NCI-H2196 treated with DMSO at 0.1 percent for 48 hours (cell line): Measurements from ENCODE around the gene MICA.
"Not testable (repeated sequence)": the region's sequence is repeated elsewhere in the genome, so short reads cannot be mapped to it uniquely, and the experiment has no call there.

Experiments
- DNase-seq: peaks from one replicate; lab custom pipeline; 2025; ENCODE audit not compliant: unreplicated experiment; lab: John Stamatoyannopoulos, UW

Gene MICA

DNA sequence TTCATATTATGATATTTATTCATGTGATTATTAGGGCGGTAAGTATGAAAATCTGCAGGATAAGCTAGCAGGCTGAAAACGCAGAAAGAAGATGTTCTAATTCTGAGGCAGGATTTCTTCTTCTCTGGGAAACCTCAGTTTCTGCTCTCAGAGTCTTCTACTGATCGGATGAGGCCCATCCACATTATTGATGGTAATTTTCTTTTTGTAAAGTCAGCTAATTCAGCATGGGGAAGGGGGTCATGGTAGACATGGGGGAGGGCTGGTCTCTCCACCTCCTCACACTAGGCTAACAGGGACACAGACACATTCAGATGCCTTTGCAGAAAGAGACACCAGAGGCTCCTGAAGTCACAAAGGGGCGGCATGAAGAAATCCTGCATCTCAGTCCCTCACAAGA, 21.7 kb upstream of the MICA start:
- DNase-seq, result no peak

DNA sequence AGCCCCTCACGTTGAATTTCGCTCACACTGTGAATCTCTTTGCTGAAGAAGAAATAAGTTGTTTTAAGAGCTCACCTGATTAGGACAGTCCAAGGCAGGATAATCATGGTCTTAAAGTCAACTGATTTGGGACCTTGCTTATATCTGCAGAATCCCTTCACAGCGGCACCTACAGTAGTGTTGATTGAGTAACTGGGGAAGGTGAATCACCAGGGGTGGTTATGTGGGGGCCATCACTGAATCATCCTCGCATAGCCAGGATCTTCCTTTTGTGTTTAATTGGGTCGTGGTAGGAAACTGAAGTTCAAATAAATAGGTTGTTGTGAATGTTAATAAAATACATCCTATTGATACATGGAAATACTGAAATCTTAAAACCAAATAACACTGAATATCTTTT, 20.2 kb upstream of the MICA start:
- no peak for DNase-seq

DNA sequence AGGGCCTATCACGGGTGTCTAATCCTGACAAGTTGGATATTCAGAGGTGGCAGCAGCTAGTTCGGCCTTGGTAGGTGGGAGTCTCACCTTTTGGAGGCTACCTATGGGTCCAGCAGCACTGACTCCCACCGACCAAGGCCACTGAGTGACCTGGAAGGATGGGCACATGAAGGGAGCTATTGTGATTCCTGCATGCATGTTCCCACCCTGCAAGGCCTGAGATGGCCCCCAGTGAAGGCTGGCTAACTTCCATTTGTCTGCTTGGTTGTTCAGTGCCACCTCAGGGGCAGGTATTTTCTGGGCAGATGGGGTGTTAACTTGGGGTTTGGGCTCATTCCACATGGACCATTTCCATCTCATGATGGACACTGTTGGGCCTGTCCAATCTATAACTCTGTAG, 18.4 kb upstream of the MICA start:
- DNase-seq, result no peak

DNA sequence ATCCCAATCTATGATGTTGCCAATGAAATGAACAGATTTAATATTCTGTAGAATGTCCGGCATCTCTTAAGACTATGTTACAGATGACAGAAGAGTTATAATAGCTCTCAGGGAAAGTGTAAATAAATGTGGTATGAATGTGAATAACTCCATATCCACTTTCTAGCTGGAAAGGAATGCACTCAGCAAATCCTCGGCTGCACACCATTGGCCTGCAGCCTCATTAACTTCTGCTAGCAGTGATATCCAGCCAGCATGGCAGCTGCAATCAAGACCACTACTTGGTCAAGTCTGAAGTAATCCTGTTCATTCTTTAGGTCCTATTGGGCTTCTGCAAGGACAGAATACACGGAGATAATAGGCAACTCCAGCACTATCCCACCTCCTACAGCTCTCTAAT, 17.3 kb upstream of the MICA start:
- DNase-seq, result no peak

DNA sequence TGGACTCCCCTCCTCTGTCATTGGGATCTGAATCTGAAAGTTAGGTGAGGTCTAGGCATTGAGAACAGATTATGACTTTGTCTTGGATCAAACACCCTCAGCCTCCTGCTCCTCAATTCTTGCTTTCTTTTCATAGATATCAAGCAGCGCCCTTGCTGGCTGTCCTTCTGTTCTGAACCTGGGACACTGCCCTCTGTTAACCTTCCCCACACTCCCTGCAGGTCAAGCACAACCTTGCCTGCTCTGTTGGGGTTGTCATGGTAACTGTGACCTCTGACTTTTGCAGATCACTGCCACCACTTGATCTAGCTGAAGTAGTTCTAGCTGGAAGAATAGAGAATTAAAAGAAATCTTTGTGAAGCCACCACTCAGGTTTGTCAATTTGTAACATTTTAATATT, 16.4 kb upstream of the MICA start:
- DNase-seq, result no peak

DNA sequence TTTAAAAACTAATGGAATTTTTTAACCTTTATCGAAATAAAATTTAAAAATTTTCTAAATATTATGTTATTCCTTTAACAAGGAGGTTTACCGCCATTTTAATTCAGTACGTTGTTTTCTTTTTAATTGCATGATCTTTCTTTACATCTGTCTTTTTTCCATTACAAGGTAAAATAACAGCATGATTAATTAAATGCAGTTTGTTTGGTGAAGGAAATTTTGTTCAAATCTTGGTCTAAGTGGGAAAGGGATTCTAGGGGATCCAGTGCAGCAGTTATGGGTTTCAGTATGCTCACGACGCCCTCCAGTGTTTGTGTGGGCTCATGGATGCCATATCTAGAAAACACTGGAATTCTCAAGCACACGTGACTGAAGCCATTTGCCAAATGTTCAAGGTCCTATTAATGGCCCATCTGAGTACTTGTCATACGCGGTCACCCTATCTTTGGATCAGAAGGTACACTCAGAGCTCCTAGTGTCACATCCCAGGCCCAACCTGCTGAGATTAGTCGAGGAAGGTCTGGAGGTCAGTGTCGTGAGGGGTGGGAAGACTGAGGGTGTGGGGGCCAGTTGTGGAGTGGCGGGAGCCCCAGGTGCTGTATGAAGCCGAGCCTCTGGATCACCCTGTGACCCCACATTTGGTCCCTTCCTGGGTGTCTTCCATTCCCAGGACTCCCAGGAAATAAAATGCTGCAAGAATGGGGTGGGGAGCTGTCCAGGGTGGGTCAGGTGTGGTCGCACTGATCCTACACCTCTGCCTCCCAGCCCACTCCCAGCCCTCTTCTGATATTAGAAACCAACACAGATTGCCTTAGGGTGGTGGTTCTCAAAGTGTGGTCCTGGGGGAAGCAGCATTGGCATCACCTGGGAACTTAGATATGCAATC, 14.2 kb upstream of the MICA start:
- DNase-seq, result not testable (repeated sequence)

DNA sequence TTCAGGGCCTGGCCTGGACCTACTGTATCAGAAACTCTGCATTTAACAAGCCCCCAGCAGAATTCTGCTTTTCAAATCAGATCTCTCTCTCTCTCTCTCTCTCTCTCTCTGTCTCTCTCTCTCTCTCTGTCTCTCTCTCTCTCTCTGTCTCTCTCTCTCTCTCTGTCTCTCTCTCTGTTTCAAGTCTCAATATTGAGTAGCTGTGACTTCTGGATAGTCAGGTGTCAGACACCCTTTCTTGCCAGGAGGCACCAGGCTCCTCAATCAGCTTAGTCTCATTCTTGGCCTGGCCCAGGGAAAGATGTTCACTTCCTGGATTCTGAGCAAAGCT, 13.6 kb upstream of the MICA start:
- not testable (repeated sequence) for DNase-seq

DNA sequence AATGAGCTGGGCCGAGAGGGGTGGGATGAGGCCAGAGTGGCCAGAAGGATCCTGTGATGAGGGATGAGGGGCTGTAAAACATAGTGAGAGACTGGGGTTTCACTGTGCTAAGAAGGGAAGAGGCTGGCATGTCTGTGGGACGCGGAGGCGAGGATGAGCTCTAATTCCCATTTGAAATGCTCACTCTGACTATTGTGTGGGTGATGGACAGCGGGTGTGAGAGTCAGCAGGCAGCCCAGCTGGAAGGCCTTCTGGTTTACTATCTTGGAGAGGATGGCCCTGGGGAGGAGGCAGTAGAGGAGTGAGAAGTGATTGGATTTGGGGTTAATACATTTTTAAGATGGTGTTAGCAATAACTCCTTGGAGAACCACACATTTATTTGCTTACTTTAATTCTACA, 9.5 kb upstream of the MICA start:
- no peak for DNase-seq

DNA sequence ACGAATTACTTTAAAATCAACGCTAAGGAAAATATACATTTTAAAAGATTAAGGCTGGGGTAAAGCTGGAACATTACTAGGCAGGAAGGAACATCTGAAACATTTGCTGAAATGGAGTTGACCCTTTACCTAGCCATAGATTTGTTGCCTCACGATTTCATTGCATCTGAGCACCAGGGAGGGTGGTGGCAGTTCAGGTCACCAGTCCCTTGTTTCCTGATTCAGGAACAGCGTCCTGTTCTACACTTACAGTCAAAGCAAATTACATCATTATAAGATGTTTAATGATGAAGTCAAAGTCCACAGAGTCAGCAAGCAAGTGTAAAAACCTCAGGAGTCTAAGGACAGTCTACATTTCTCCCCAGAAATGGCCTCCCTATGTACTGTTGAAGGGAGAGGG, 9.0 kb upstream of the MICA start:
- no peak for DNase-seq

DNA sequence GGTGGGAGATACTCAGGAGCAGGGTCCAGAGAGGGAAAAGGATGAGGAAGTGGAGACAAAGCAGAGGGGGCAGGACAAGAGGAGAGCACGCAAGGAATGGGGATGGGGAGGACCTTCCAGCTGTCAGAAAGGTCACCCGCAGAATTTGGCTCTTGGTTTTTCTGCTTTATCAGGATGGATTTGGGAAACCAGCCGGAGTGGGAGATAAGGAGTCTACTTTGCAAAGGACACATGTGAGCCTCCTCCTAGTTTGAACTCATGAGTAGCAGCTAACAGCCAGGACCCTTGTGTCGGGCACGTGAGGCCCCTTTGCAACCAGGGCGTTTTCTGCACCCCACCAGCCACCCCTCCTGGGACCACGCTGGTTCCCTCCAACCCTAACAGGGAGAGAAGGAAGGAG, 7.6 kb upstream of the MICA start:
- DNase-seq, result no peak

DNA sequence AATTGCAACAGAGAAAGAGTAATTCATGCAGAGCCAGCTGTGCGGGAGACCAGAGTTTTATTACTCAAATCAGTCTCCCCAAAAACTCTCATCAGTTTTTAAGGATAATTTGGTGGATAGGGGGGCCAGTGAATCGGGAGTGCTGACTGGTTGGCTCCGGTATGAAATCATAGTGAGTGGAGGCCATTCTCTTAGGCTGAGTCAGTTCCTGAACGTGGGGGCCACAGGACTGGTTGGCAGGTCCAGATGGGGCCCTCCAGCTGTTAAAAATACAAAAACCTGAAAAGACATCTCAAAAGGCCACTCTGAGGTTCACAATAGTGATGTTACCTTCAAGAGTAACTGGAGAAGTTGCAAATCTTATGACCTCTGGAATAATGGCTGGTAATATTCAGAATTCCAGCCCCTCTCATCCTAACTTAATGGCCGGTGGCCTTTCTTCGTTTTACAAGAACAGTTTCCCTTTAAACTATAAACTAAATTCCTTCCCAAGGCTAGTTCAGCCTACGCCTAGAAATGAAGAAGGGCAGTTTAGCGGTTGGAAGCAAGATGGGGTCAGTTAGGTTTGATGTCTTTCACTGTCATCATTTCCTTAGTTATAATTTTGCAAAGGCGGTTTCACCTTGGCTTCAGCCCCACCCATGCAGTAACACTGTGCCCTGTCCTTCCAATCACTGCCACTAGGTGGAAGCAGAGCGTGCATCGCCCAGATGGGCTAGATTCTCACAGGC, 6.8 kb upstream of the MICA start:
- peak; percentile 19 for DNase-seq

DNA sequence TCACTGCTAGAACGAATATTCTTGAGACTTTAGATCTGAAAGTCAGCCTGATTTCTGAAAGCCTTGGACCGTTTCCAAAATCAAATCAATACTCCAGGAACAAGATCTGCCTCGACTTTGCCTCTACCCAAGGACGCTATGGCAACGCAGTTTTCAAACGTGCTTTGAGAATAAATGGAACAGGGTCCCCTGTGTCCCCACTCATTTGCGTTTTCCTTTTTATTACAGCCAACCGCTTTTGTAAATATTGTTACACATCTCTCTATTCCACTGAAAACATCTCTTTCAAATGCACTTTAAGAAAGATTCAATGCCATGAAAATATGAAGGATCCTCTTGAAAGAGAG, 6.3 kb upstream of the MICA start:
- DNase-seq, result not testable (repeated sequence)

DNA sequence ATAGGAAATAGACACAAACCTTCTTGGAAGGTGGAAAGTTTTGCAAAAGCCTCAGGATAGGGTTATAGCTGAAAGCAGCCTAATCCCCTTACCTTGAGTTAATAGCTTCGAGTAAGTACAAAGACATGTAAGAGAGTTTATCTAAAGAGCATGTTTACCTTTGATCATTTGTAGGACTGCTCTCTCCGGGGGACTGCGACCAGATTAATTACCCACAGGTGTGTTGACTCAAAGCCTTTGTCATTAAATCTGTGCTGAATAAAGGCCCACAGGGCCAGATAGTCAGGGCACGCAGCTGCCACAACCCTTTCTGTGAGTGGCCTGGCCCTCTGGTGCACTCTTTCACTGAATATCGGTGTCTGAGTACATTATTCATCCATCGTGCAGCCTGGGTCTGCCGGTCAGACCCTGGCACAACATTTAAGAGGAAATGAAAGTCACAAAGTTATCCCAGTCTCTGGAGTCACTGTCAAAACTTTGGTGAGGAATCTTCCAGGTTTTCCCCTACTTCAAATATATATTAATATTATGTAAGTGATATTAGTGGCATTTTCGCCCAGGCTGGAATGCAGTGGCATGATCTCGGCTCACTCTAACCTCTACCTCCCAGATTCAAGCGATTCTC, 5.4 kb upstream of the MICA start:
- no peak for DNase-seq

DNA sequence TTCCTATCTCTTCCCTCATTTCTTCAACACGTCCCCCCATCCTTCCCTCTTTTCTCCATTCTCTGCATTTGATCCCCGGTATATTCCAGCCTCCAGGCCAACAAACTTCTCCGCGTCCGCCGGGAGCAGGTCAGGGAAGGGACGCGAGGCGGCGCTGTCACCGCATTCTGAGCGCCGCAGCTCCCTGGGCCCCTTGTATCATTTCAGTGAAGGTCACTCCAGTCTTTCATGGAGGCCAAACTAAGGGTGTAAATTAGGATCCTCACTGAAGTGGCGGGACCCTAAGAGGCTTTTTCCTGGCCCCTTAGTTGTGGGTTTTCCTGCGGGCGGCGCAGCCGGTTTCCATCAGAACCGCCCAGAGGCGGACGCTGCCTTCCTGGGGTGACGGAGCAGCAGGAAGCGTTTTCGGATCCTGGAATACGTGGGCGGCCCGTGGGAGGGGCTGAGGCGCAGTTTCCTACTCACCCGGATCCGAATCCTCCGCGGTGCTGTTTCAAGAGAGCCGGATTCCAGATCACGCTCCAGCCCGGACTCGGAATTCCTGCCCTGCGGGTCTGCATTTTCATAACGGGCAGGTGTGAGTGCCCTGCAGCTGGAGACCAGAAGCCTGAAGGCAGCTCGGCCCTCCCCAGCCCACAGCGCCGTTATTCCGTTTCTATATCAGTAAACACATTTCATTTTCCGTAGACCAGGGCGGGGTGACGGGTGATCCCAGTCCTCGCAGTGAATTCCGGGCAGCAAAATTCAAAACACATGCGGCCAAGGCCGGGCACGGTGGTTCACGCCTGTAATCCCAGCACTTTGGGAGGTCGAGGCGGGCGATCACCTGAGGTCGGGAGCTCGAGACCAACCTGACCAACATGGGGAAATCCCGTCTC, 3.6 kb upstream of the MICA start:
- peak; percentile 65 for DNase-seq

DNA sequence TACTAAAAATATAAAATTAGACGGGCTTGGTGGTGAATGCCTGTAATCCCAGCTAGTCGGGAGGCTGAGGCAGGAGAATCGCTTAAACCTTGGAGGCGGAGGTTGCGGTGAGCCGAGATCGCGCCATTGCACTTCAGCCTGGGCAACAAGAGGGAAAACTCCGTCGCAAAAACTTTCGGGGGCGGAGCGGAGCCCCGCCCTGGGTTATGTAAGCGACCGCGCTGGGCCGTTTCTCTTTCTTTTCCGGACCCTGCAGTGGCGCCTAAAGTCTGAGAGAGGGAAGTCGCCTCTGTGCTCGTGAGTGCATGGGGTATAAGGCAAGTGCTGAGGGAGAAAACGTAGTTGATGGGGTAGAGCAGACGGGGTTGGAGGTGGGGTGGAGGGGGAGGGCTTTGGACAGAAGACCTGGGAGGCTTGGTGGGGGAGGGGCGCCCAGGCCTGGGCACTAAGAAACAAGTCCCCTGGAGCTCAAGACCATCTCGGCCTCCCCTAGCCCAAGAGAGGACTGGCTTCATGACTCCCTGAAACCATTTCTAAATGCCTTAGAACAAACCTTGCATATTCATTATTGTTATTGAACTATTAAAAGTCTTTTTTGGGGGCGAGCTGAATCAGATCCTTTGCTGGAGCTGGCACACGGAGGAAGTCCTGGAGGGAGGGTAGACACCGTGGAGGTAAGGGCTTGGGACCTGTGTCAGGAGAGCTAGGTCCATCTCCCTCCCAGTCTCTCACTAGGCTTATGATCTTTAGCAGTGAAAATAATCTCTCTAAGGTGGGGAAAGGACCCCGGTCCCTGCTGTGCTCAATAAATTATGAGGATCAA, 2.7 kb upstream of the MICA start:
- DNase-seq, result no peak

DNA sequence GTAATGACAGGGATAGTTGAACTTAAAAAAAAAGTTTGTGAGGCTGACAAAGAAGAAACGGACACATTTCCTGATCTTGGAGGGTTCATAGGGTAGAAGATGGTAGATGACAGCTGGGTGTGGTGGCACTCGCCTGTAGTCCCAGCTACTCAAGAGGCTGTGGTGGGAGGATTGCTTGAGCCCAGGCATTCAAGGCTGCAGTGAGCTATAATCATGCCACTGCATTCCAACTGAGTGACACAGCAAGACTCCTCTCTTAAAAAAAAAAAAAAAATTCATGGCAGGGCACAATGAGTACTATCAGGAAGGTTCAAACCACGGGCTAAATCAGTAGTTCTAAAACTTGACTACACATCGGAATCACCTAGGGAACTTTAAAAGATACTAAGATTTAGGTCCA, 2.0 kb upstream of the MICA start:
- no peak for DNase-seq

DNA sequence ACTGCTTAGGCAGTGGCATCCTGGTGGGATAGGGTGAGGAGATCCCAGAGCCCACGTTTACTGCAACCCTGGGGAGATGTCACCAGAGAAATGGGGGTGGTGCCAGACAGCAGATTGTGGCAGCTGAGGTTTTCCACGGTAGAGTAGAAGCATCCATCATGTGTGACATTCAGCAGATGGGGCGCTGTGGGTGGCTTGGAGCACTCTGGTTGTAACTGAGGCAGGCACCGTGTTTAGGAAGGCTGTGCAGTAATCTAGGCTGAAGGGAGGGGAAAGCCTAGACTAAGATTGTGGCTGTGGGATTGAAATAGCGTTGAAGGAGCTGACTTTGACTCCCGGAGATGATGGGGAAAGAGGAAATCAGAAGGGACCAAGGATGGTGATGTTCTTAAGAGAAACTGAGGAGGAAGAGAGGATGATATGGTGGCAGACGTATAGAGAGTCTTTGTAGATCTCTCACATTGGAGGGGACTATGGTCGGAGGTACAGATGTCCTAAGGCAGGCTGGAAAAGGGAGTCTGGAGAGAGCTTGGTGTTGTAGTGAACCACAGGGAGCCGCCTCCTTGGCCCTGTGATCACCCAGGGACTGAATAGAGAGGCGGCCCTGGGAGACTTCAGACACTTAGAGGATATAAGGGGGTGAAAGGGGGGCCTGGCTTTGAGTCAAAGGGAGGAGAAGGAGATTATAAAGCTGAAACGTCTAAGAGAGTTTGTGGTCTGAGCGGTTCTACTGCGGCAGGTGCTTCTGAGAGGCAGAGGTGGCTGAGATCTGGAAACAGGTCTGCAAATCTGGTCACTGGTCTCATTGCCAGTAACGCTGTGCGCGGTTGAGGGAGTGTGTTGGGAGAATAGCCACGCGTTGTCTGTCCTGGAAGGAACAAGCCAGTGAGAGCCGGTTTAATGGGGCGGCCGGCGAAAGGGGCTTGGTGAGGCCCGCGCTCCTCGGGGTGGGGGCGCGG, 792 bp upstream of the MICA start:
- no peak for DNase-seq

DNA sequence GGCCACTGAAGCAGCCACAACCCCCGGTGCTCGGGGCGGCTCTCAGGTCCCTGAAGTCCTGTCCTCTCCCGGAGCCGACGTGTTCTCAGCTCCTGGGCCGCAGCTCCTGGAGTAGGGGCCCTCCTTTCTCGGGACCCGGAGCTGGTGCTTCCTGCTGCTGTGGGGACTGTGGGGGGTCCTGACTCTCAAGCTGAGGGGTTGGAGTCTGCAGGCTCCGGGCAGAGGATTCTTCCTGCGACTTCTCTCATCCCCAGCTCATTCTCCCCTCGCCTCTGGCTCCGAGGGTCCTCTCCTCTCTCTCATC, 618 bp downstream of the MICA start:
- not testable (repeated sequence) for DNase-seq

DNA sequence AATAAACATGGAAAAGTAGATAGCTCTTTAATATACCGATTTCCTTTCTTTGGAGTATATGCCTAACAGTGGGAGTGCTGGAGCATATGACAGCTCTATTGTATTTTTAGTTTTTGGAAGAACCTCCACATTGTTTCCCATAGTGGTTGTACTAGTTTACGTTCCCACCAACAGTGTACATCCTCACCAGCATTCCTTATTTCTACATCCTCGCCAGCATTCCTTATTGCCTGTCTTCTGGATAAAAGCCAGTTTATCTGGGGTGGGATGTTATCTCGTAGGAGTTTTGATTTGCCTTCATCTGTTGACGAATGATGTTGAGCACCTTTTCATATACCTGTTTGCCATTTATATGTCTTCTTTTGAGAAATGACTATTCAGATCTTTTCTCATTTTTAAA, 2.6 kb downstream of the MICA start:
- DNase-seq, result no peak

DNA sequence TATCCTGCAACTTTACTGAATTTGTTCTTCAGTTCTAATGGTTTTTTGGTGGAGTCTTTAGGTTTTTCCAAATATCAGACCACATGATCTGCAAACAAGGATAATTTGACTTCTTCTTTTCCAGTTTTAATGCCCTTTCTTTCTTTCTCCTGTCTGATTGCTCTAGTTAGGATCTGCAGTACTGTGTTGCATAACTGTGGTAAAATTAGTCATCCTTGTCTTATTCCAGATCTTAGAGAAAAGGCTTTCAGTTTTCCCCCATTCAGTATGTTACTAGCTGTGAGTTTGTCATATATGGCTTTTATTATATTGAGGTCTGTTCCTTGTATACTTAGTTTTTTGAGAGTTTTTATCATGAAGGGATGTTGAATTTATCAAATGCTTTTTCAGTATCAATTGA, 4.3 kb downstream of the MICA start:
- DNase-seq, result no peak
